Heart left ventricle (tissue), 16 donors: ENCODE results near the gene PLPP1. TPM values are rescaled to one million over a fixed set of nuclear protein-coding genes. Genes with fewer than 3 reads are reported as not detected.

Experiments used
- ATAC-seq, 4 donors: fragments of 200-7000 bp; cut with Tn5 transposase; one replicate each; pipeline ENCODE4 v1.9.1; 2020 to 2022; ENCODE audit warnings: moderate library complexity in 4 of 4, mild to moderate bottlenecking in 3 of 4, moderate number of reproducible peaks in 1 of 4
- DNase-seq, 5 donors: peaks; one replicate each; pipeline ENCODE4 v3.0.0-alpha.2; 2020
- H3K27ac ChIP-seq, 12 donors: fragments of 200-600 bp; sonication (generic) in 4 of 12; one replicate each; pipeline versions ENCODE4 v1.5.0 to v1.8.0; 2016 to 2022; ENCODE audit warnings: mild to moderate bottlenecking in 2 of 12
- H3K27me3 ChIP-seq, 9 donors: fragments of 200-600 bp; sonication (generic) in 2 of 9; one replicate each; pipeline versions ENCODE4 v1.5.1 to v1.8.0; 2016 to 2022; ENCODE audit warnings: mild to moderate bottlenecking in 3 of 9
- H3K36me3 ChIP-seq, 9 donors: fragments of 200-600 bp; sonication (generic) in 2 of 9; one replicate each; pipeline versions ENCODE4 v1.5.0 to v1.8.0; 2018 to 2022; ENCODE audit warnings: mild to moderate bottlenecking in 2 of 9
- H3K4me1 ChIP-seq, 12 donors: fragments of 200-600 bp; sonication (generic) in 4 of 12; one replicate each; pipeline versions ENCODE4 v1.5.0 to v1.8.0; 2016 to 2022; ENCODE audit warnings: mild to moderate bottlenecking in 3 of 12
- H3K4me3 ChIP-seq, 12 donors: fragments of 200-600 bp; sonication (generic) in 4 of 12; one replicate each; pipeline versions ENCODE4 v1.5.0 to v1.8.0; 2017 to 2022; ENCODE audit warnings: mild to moderate bottlenecking in 9 of 12, moderate library complexity in 4 of 12
- H3K9me3 ChIP-seq, 12 donors: fragments of 200-600 bp; sonication (generic) in 4 of 12; one replicate each; pipeline versions ENCODE4 v1.5.0 to v1.8.0; 2016 to 2022; ENCODE audit warnings: mild to moderate bottlenecking in 1 of 12
- POLR2A ChIP-seq, 2 donors: fragments of 450-650 bp; IDR thresholded peaks; one replicate each; pipeline ENCODE4 v1.6.1; 2017; ENCODE audit warnings: antibody characterized with exemption in 2 of 2, mild to moderate bottlenecking in 2 of 2, moderate library complexity in 2 of 2
- WGBS, 4 donors: extraction: QIAGEN DNeasy Blood & Tissue Kit in 2 of 4; methylation state at CpG; one replicate each; pipeline versions ENCODE4 v1.1.5 to v1.1.7; 2013 to 2018; 5-methylcytosine and 5-hydroxymethylcytosine counted together
- intact Hi-C, 10 donors: fragments of 100-400 bp; cut with DNase I; formaldehyde crosslinking; loops; one replicate each; pipeline versions ENCODE4 v1.11.1 to v1.14.2; 2022
- polyA plus RNA-seq, 2 donors: library from polyadenylated mRNA; stranded (reverse); fragments of 200-250 nt; gene quantifications; one replicate each; pipeline ENCODE4 v1.2.3, GENCODE V29; 2013
- total RNA-seq, 9 donors: library from RNA; depleted of rRNA in 2 of 9; stranded (reverse); fragments of >200 nt in 2 of 9; fragmentation: NEBNext Ultra II Directional in 3 of 9; extraction: Animal tissue kit (Norgen Biotek cat#: 25700) in 3 of 9; gene quantifications; one replicate each; pipeline versions ENCODE4 v1.1.0 to v1.2.4, GENCODE V29; 2016 to 2023
- TF ChIP-seq, protein P1 (sequence below), 12 donors: fragments of 200-600 bp; sonication (generic) in 4 of 12; IDR thresholded peaks; one replicate each; pipeline versions ENCODE4 v1.5.0 to v1.8.0; 2018 to 2022; ENCODE audit warnings: antibody characterized with exemption in 12 of 12, mild to moderate bottlenecking in 5 of 12
- donor health status: ischemic (EF 13 %, LVEDD 7.1; RV severe dilation, severe dysfunction).
- donor health status: healthy with polysubstance abuse.
- donor health status: DM: no; HTN: yes; CAD: no.
- donor health status: DM: no; HTN: no; CAD: no.
- donor health status: ischemic (EF 25% LVEDD 6.9; RV normal size, moderate dysfunction).
- donor health status: ischemic (EF 25% LVEDD 5.7; RV mildly dilated, moderate dysfunction).
- donor health status: healthy.
- donor health status: DM: yes; HTN: yes; CAD: no.
- donor health status: ischemic (EF 35%, LVEDD 5.7; RV mildly dilated, moderate dysfunction).
- donor health status: nonischemic (EF 11% LVEDD 7.7; RV severe dilation, severe dysfunction).
- donor health status: DM: yes; HTN: yes; CAD: no.
- donor health status: PGD.
- donor health status: ischemic (EF 29% LVEDD 5.4; RV normal size, mild dysfunction).
- donor health status: nonischemic (EF 23%, LVEDD 6.1; RV moderate dilation, normal function).

The PLPP1 gene
- total and polyA plus RNA-seq, 11 donors = 64.9 to 223 (median 81.5) TPM

DNA sequence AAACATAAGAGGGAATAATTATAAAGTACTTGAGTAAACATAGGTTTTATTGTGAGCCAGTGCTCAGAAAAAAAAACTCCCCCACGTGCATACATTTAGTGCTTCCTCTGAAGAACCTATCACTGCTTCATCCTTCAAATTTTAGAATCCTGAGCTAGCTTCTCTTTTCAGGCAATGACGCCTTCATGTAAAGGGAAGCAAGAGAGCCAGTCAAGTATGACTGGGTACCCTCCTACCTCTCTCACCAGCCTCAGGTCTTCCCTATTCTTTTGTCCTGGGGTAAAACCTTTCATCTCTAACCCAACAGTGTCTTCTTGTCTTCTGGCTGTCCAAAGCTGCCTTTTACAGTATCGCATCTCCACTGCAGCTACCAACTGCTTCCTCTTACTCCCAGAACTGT is 32.0 kb downstream of the PLPP1 start:
- Histone ChIP-seq H3K27me3 (no peaks in the 10 kb centered on the region), H3K9me3 (no peaks in the 10 kb centered on the region), H3K4me3 (no peak overlapping the region), H3K36me3 (no peaks in the 10 kb centered on the region), H3K4me1 (peaks cover 0 to 80% (median 49%) of the 10 kb centered on the region in 12 donors), H3K27ac (peak overlapping the region in 2 of 12 donors; percentile 2 to 8)
- TF ChIP-seq, protein P1, sequence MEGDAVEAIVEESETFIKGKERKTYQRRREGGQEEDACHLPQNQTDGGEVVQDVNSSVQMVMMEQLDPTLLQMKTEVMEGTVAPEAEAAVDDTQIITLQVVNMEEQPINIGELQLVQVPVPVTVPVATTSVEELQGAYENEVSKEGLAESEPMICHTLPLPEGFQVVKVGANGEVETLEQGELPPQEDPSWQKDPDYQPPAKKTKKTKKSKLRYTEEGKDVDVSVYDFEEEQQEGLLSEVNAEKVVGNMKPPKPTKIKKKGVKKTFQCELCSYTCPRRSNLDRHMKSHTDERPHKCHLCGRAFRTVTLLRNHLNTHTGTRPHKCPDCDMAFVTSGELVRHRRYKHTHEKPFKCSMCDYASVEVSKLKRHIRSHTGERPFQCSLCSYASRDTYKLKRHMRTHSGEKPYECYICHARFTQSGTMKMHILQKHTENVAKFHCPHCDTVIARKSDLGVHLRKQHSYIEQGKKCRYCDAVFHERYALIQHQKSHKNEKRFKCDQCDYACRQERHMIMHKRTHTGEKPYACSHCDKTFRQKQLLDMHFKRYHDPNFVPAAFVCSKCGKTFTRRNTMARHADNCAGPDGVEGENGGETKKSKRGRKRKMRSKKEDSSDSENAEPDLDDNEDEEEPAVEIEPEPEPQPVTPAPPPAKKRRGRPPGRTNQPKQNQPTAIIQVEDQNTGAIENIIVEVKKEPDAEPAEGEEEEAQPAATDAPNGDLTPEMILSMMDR (IDR thresholded peaks at IDR 0.05) = no peak
- TF ChIP-seq POLR2A (IDR thresholded peaks at IDR 0.05) = no peak
- ATAC-seq (no peak), DNase-seq (no peak)
- intact Hi-C loops = no loop called here
- WGBS, 4 donors = 66 to 75% (median 70%) methylated on average over 3 of the region's 3 CpGs

DNA sequence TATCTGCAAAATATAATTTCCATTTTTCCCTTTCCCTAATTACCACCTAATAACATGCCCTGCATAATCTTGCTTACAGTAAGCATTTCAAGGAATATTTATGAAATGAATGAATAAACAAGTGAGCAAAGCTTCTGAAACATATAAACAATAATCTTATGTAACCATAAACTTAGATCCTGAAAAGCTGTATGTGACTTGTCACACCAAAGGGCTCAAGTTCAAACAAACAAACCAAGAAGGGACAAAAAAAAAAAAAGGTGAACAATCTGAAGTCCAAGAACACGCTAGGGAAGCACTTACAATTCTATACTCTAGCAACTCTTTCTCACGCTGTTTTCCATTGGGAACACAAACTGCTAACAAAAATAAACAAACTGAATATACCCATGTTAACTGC is 36.3 kb downstream of the PLPP1 start:
- WGBS, 4 donors = 59 to 77% (median 69%) methylated on average over 2 of the region's 2 CpGs
- no peak for DNase-seq
- Histone ChIP-seq H3K27me3 (no peaks in the 10 kb centered on the region), H3K4me3 (no peak overlapping the region), H3K4me1 (peaks cover 0 to 69% (median 39%) of the 10 kb centered on the region in 12 donors), H3K9me3 (no peaks in the 10 kb centered on the region), H3K36me3 (no peaks in the 10 kb centered on the region), H3K27ac (no peak overlapping the region)
- intact Hi-C loops = loop anchor here in 1 of 10 donors (1.0 kb wide), 1 partner anchor 36 kb away; the partner anchor contains the start of gene PLPP1
- no peak for ATAC-seq
- TF ChIP-seq POLR2A (IDR thresholded peaks at IDR 0.05) = no peak
- TF ChIP-seq, protein P1 (IDR thresholded peaks at IDR 0.05) = no peak

DNA sequence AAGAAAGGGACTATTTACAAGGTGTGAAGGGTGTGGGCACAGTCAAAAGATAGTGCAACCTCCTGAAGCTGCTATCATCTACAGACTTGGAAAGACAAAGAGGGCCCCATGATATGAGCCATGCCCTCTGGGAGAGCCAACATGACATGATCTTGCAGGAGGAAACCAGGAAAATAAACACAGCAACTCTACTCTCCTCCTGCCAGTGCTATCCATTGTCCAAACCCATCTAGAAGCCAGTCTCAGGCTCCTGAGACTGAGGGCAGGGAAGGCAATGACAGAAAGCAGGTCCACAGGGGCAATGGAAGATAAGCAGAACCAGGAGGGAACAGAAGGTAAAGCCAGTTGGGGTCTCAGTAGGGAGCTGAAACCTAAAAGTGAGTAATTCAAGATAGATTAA is 37.1 kb downstream of the PLPP1 start:
- DNase-seq (no peak), ATAC-seq (peak in 3 of 4 donors; percentile 25 to 55 (median 25))
- no peak overlapping the region for H3K4me3 ChIP-seq
- peak overlapping the region in 2 of 12 donors; percentile 27 to 50 for H3K27ac ChIP-seq
- no peaks in the 10 kb centered on the region for H3K36me3 ChIP-seq
- no peaks in the 10 kb centered on the region for H3K27me3 ChIP-seq
- TF ChIP-seq, protein P1 (IDR thresholded peaks at IDR 0.05) = no peak
- no peak for TF ChIP-seq POLR2A (IDR thresholded peaks at IDR 0.05)
- H3K4me1 ChIP-seq = peaks cover 0 to 63% (median 34%) of the 10 kb centered on the region in 12 donors
- H3K9me3 ChIP-seq = no peaks in the 10 kb centered on the region
- intact Hi-C loops = loop anchor here in 1 of 10 donors (1.0 kb wide), 1 partner anchor 37 kb away; the partner anchor contains the start of gene PLPP1

DNA sequence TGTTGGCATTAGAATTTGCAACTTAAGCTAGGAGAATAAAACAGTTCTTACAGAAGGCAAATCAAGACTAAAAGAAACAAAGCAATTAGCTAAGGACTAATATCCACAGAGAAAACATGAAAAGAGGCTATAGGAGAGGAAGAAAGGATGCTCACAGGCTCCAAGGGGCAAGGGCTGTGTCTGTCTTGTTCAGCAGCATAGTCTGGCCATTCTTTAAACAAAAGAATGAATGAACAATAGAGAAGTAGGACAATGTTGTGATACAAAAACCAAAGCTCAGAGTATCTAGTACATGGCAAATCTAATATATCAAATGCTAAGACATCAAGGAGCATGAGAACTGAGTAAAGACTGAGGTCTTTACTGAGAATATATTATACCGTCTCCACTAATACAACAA is 39.5 kb downstream of the PLPP1 start:
- WGBS, 4 donors = 92 to 100% (median 96%) methylated on average over 1 of the region's 1 CpG
- H3K27me3 ChIP-seq = no peaks in the 10 kb centered on the region
- DNase-seq (no peak), ATAC-seq (no peak)
- no peaks in the 10 kb centered on the region for H3K9me3 ChIP-seq
- peaks cover 0 to 9% (median 6%) of the 10 kb centered on the region in 9 donors for H3K36me3 ChIP-seq
- TF ChIP-seq, protein P1 (IDR thresholded peaks at IDR 0.05) = no peak
- no peak for TF ChIP-seq POLR2A (IDR thresholded peaks at IDR 0.05)
- H3K4me3 ChIP-seq = no peak overlapping the region
- H3K4me1 ChIP-seq = peaks cover 0 to 62% (median 37%) of the 10 kb centered on the region in 12 donors
- intact Hi-C loops = no loop called here
- H3K27ac ChIP-seq = no peak overlapping the region
